ENCODE results near the gene ATXN7L2. TPM values are rescaled to one million over a fixed set of nuclear protein-coding genes. Genes with fewer than 3 reads are reported as not detected.

ATXN7L2 gene
- total RNA-seq, 1 experiment from 2014 or later, result 14.1 TPM

DNA sequence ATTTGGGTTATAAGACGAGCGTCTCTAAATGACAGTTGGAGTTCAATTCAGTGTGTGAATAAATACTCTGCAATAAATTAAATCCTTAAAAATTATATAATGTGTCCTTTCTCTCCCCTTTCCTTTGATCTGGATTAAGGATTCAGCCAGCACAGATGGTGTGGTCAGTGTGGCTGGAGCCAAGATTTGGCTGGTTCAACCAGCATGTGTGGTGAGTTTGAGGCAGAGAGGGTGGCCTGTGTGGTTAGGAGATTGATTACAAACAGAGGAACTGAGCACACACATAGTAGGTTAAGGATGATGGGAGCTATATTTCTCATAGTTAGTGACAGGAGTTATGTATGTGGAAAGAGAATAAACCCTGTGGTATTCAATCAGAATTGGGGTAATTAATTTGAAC is 40.0 kb downstream of the ATXN7L2 start:
- no peak for DNase-seq (ENCODE audit: low spot score)

- no peak for DNase-seq (ENCODE audit: low spot score)
These were observed 43.5 kb downstream of the ATXN7L2 start for GRCh38 chr1:109527098-109527811.

- DNase-seq (ENCODE audit: low spot score), result no peak
These were observed 44.4 kb downstream of the ATXN7L2 start for GRCh38 chr1:109527846-109528695.

- DNase-seq (ENCODE audit: low spot score), result no peak
These were observed 45.0 kb downstream of the ATXN7L2 start for GRCh38 chr1:109528712-109529111.

DNA sequence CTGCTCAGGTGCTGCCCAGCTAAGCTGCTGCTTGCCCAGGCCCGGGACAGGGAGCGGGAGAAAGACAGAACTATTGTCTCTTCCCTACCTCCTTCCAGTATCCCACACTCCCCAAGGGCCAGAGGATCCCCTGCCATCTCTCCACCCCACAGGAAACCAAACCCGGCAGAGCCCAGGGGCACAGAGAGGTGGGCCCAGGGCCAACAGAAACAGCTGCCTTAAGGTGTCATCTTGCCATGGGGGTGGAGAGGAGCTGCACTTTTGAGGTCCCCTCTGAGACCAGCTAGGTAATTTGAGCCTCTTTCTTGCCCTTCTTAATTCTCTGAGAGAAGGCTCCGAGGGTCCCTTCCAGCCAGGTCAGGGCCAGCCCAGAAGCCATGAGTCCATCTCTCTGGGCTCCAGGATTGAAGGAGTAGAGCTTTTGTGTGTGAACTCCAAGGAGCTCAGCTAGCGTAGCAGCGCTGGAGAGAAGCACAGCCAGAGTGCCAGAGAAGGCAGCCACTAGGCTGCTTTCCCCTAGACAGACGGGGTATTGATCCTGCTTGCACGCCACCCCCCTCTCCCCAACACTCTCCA is 46.3 kb downstream of the ATXN7L2 start:
- no peak for DNase-seq (ENCODE audit: low spot score)

DNA sequence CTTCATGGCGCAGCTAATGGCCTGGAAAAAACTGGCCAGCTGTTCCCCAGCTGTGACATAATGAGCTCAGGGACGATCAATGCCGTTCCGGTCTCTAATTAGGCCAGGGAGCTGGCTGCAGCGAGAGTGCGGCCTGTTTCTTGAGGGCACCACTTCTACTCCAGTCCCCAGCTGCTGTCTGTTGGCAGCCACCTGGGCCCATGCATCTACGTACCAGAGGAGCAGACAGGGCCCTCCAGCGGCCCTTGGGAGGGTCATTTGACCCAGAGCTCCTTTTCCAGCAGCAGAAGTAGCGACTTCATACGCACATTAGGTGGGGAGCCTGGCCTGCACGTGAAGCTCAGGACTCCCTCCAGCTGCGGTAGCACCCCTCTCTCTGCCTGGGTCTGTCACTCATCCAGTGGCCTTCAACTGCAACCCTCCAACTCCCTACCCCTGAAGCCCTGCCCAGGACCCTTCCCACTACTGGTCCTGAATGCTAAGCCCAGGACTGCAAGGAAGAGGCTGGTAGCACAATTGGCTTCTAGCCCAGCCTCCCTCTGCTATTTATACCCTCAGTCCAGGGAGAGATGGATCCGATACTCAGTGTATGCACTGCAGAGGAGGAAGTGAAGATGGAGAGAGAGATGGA is 46.9 kb downstream of the ATXN7L2 start:
- DNase-seq (ENCODE audit: low spot score), result no peak

- no peak for DNase-seq (ENCODE audit: low spot score)
These were observed 47.7 kb downstream of the ATXN7L2 start for GRCh38 chr1:109531380-109531779.

DNA sequence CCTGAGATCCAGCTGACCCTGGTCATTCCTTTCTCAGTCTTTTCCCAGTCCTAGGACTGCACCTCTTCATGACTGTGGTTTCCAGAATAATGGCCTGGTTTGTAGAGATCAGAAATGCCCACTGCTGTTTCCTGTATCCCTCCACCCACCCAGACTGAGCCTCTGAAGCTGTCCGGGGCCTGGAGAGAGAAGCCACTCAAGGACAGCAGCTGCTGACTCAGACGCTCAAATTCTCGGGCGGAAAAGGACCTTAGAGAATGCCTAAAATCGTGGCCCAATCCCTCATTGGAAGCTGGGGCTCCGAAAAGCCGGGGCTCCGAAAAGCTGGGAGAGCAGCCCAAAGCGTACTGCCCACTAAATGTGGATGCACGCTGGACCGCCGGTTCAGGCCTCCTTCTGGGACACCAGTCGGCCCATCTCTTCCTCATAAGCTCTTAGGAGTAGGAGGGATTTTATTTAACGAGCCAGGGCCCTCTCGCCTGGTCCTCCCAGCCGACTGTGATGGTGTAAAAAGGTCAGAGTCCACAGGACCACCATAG is 48.2 kb downstream of the ATXN7L2 start:
- no peak for DNase-seq (ENCODE audit: low spot score)

DNA sequence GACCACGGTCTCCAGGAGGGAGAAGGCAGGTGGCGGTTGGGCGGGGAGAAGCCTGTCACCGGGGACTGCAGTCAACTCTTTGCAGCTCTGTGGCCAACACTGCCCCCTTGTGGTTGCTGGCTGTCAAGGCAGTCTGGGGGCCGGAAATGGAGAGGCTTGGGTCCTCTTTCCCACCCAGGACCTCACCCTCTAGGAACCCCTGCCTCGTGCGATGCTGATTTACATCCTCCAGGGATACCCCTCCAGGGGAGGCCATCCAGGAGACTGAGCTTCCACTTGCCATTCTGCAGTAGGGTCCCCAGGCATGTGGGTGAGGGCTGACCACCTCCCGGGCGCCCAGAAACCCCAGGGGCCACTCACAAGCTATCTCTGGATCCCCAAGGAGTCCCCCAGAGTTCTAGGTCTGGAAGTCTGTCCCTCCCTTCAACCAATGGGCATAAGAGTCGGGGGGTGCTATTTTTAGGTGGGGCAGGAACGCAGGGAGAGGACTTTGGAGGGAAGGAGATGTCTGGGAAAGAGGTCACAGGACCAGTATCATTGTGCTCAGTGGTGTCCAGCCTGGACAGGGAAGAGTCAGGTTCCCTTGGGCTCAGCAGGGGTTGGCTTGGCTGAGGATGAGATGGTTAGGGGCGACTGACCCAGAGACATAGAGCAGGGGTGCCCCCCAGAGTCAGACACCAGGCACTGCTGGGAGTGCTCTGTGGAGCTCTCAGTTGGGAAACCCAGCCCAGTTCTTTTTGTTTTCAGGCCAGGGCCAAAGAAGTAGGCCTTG is 48.8 kb downstream of the ATXN7L2 start:
- peak; percentile 85 for DNase-seq (ENCODE audit: low spot score)

DNA sequence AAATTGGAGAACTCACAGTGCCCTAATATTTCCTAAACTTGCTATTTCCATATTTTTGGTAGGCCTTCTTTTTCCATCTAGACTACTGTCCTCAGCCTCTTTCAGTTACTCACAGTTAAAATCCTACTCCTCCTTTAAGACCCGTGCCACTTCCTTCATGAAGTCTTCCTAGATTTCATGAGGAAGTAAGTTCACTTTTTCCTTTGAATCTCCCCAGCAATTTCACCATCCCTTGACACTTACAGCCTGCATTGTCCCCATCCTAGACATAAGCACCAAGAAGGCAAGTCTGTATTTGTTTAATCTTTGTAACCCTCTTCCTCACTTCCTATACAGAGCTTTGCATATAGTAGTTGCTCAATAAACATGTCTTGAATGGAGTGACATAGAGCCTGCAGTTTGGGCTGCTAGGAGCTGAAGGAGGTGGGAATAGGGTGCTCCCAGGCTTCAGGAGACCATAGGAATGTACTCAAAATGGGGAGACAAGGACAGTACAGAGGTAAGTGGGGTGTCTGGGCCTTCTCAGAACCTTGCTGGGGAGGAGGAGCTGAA is 50.7 kb downstream of the ATXN7L2 start:
- no peak for DNase-seq (ENCODE audit: low spot score)

DNA sequence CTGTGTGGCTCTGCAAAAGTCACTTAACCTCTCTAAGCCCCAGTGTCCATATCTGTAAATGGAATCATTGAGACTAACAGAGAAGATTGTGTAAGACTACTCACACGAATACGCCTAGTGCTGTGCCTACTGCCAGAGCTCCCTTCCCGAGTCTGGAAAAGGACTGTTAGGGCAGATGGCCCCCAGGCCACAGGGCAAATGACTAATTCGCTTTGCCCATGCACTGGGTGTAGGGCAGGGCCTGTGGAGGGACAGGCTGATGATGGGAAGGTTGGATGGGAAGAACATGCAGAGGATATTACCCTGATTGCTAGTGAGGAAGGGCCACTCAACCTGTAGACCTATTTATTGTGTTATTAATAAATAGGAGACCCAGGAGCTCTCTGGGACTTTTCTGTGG is 51.8 kb downstream of the ATXN7L2 start:
- DNase-seq (ENCODE audit: low spot score), result no peak

GRCh38 chr1:109535971-109536491 is 52.3 kb downstream of the ATXN7L2 start:
- no peak for DNase-seq (ENCODE audit: low spot score)

DNA sequence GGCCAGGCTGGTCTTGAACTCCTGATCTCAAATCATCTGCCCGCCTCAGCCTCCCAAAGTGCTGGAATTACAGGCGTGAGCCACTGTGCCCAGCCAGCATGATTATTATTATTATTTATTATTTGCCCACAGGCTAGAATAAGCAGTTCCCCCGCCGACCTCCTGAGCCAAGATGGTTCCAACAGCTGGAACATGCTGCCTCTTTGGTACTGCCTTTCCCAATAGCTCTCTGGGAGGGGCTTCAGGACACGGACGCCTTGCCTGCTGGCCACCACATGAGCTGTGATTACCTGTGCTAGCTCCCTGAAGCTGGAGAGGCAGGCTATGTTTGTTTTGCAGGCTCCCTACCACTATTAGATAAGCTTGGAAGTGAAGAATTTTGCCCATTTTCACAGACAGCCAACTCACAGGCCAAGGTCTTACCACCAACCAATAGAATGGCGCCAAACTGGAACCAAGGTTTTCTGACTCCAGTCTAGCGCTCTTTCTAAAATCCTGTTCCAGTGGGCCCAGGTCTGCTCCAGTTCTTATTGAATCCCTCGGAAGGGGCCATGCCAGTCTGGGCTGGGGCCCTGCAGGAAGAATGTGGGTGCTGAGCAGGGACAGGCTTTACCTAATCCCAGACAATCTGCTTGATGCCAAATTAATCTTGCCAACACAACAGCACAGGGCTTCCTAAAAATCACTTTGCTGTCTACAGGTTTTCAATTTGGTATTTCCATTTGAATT is 53.9 kb downstream of the ATXN7L2 start:
- DNase-seq (ENCODE audit: low spot score), result no peak

DNA sequence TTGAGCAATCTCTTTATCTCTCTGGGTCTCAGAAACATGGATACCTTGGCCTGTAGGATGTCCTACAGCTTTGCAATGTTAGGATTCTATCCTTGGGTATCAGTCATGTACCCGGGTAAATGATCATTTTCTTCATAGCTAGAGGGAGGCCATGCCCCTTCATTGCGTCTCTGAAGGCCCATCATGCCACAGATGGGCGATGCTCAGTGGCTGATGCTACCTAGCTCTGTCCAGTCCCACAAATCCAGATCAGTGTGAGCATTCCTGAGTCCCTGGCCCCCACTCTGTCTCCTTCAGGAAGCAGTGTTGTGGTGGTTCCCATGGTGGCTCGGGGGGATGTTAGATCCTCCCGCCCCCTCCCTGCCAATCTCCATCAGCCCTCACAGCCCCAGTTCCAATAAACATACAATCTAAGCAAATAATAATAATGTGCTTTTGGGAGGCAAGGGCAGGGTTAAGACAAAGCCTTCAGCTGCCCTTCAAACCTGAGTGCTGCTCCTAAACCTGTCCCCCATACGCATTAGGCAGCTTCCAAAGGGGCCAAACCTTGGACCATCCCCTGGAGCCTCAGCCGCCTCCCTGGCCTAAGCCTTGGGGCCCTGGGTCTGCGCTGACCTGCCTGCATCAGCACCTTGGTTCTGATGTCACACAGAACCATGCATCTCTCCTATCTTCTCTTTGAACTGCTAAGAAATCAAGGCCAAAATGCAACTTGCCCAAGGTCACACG is 55.3 kb downstream of the ATXN7L2 start:
- DNase-seq (ENCODE audit: low spot score), result no peak

GRCh38 chr1:109539676-109540075 is 56.0 kb downstream of the ATXN7L2 start, which contains the start of gene GPR61:
TSS of gene GPR61 (plus strand) at chr1:109539872. CDS start at chr1:109543023, 3,151 bp downstream.
- DNase-seq (ENCODE audit: low spot score), result no peak

- no peak for DNase-seq (ENCODE audit: low spot score)
These were observed 57.4 kb downstream of the ATXN7L2 start for GRCh38 chr1:109541102-109541501.

Measured in HT-29 (cell line).